Activated naive CD8-positive, alpha-beta T cell treated with anti-CD3 and anti-CD28 coated beads for 36 hours (primary cell): ENCODE data around the gene APLP1. TPM values are rescaled to one million over a fixed set of nuclear protein-coding genes. Genes with fewer than 3 reads are reported as not detected.

Experiments used
- DNase-seq: peaks from one replicate; pipeline ENCODE4 v3.0.0; 2021
- H3K27ac Mint-ChIP-seq: one replicate; pipeline ENCODE4 v1.8.0; 2022; ENCODE audit warnings: mild to moderate bottlenecking, moderate library complexity, mixed read lengths
- H3K27me3 Mint-ChIP-seq: one replicate; pipeline ENCODE4 v1.8.0; 2022; ENCODE audit warnings: mild to moderate bottlenecking, mixed read lengths
- H3K36me3 Mint-ChIP-seq: one replicate; pipeline ENCODE4 v1.8.0; 2021; ENCODE audit warnings: mild to moderate bottlenecking, mixed read lengths
- H3K4me1 Mint-ChIP-seq: one replicate; pipeline ENCODE4 v1.8.0; 2021; ENCODE audit warnings: mixed read lengths
- H3K4me3 Mint-ChIP-seq: one replicate; pipeline ENCODE4 v1.8.0; 2022; ENCODE audit warnings: mild to moderate bottlenecking, moderate library complexity, mixed read lengths
- H3K9me3 Mint-ChIP-seq: one replicate; pipeline ENCODE4 v1.8.0; 2022; ENCODE audit warnings: mixed read lengths
- total RNA-seq, 2 experiments: library from RNA; stranded (reverse); gene quantifications; one replicate each; pipeline ENCODE4 v1.2.3, GENCODE V29; 2021

APLP1 gene
- total RNA-seq, 2 experiments from 2014 or later: 0.68 to 0.88 TPM

- Mint-ChIP-seq H3K9me3 (peaks cover 11% of the 10 kb centered on the region), H3K36me3 (peaks cover 5% of the 10 kb centered on the region), H3K4me1 (peaks cover 7% of the 10 kb centered on the region), H3K4me3 (no peak overlapping the region), H3K27ac (no peak overlapping the region), H3K27me3 (no peaks in the 10 kb centered on the region)
- no peak for DNase-seq
Observed at GRCh38 chr19:35925501-35925900, 57.1 kb downstream of the APLP1 start.

DNA sequence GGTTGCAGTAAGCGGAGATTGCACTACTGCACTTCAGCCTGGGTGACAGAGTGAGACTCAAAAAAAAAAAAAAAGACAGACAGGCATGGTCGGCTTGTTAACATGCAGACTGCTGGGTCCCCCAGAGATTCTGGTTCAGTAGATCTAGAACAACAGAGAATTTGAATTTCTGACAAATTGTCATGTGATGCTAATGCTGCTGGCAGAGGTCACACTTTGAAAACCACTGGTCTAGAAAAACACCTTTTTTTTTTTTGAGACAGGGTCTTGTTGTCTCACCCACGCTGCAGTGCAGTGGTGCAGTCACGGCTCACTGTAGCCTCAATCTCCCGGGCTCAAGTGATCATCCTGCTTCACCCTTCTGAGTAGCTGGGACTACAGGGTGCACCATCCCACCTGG lies 60.1 kb downstream of the APLP1 start:
- DNase-seq: no peak
- H3K4me3 Mint-ChIP-seq: no peak overlapping the region

More for the DNA sequence above, 60.1 kb downstream of the APLP1 start:
- Mint-ChIP-seq H3K27me3 (no peaks in the 10 kb centered on the region), H3K9me3 (peaks cover 11% of the 10 kb centered on the region), H3K27ac (no peak overlapping the region), H3K36me3 (peaks cover 5% of the 10 kb centered on the region), H3K4me1 (peaks cover 17% of the 10 kb centered on the region)

Other genes with a start within 250 kb of the APLP1 start
- 10 to 100 TPM; 91.7 to 99.1 TPM for gene RBM42, start 239.5 kb upstream of the APLP1 start, total RNA-seq
- gene ETV2, start 226.8 kb upstream of the APLP1 start, total RNA-seq: 1 to 10 TPM; 1.5 to 2.3 TPM
- 100 to 1,000 TPM; 414 to 433 TPM for gene COX6B1, start 220.3 kb upstream of the APLP1 start, total RNA-seq
- gene UPK1A, start 202.1 kb upstream of the APLP1 start, total RNA-seq: 1 to 10 TPM; 1.6 to 1.8 TPM
- gene ZBTB32, start 164.0 kb upstream of the APLP1 start, total RNA-seq: 100 to 1,000 TPM; 220 to 238 TPM
- gene KMT2B, start 150.6 kb upstream of the APLP1 start, total RNA-seq: 10 to 100 TPM; 42.2 to 45.5 TPM
- gene IGFLR1, start 126.1 kb upstream of the APLP1 start, total RNA-seq: 10 to 100 TPM; 79.2 to 80.6 TPM
- 10 to 100 TPM; 42.3 to 43.9 TPM for gene U2AF1L4, start 123.2 kb upstream of the APLP1 start, total RNA-seq
- 10 to 100 TPM; 38.5 to 41.6 TPM for gene PSENEN, start 122.9 kb upstream of the APLP1 start, total RNA-seq
- 1 to 10 TPM; 5.1 to 7.0 TPM for gene LIN37, start 120.0 kb upstream of the APLP1 start, total RNA-seq
- under 1 TPM; 0.39 to 0.78 TPM for gene HSPB6, start 111.5 kb upstream of the APLP1 start, total RNA-seq
- 10 to 100 TPM; 29.9 to 33.3 TPM for gene PROSER3, start 110.4 kb upstream of the APLP1 start, total RNA-seq
- gene ARHGAP33, start 93.0 kb upstream of the APLP1 start, total RNA-seq: 10 to 100 TPM; 15.0 to 16.3 TPM
- not detected for gene PRODH2, start 55.7 kb upstream of the APLP1 start, total RNA-seq
- gene NPHS1, start 16.1 kb upstream of the APLP1 start, total RNA-seq: under 1 TPM; 0.36 to 0.49 TPM
- gene KIRREL2, start 11.7 kb upstream of the APLP1 start, total RNA-seq: 1 to 10 TPM; 2.3 to 2.4 TPM
- 10 to 100 TPM; 72.2 to 73.7 TPM for gene NFKBID, start 32.0 kb downstream of the APLP1 start, total RNA-seq
- gene HCST, start 34.0 kb downstream of the APLP1 start, total RNA-seq: 10 to 100 TPM; 44.9 to 53.8 TPM
- gene TYROBP, start 39.7 kb downstream of the APLP1 start, total RNA-seq: not detected
- 1 to 10 TPM; 5.8 to 7.1 TPM for gene LRFN3, start 67.8 kb downstream of the APLP1 start, total RNA-seq
- gene SDHAF1, start 126.6 kb downstream of the APLP1 start, total RNA-seq: 10 to 100 TPM; 22.6 to 23.1 TPM
- 1 to 10 TPM in 1 of 2 experiments, under 1 TPM in 1; 0.99 to 1.8 TPM for gene SYNE4, start 140.2 kb downstream of the APLP1 start, total RNA-seq
- 10 to 100 TPM; 35.0 to 35.5 TPM for gene ALKBH6, start 145.6 kb downstream of the APLP1 start, total RNA-seq
- gene CLIP3, start 164.3 kb downstream of the APLP1 start, total RNA-seq: under 1 TPM; 0.25 to 0.60 TPM
- gene THAP8, start 185.7 kb downstream of the APLP1 start, total RNA-seq: 1 to 10 TPM; 2.4 to 2.7 TPM
- 10 to 100 TPM; 19.1 to 20.4 TPM for gene WDR62, start 186.3 kb downstream of the APLP1 start, total RNA-seq
- not detected for gene OVOL3, start 242.6 kb downstream of the APLP1 start, total RNA-seq
- gene POLR2I, start 246.3 kb downstream of the APLP1 start, total RNA-seq: 10 to 100 TPM; 93.4 to 94.0 TPM
- gene TBCB, start 246.9 kb downstream of the APLP1 start, total RNA-seq: 10 to 100 TPM; 89.2 to 91.1 TPM